Mammary microvascular endothelial cell (primary cell): ENCODE measurements around the gene SAV1. TPM values are rescaled to one million over a fixed set of nuclear protein-coding genes. Genes with fewer than 3 reads are reported as not detected.

Experiments used
- total RNA-seq: library from RNA; depleted of rRNA; stranded (reverse); fragments of >200 nt; gene quantifications from 2 replicates; pipeline ENCODE4 v1.2.3, GENCODE V29; 2015

The SAV1 gene
- 36.1 and 36.3 TPM in 2 replicates for total RNA-seq

DNA sequence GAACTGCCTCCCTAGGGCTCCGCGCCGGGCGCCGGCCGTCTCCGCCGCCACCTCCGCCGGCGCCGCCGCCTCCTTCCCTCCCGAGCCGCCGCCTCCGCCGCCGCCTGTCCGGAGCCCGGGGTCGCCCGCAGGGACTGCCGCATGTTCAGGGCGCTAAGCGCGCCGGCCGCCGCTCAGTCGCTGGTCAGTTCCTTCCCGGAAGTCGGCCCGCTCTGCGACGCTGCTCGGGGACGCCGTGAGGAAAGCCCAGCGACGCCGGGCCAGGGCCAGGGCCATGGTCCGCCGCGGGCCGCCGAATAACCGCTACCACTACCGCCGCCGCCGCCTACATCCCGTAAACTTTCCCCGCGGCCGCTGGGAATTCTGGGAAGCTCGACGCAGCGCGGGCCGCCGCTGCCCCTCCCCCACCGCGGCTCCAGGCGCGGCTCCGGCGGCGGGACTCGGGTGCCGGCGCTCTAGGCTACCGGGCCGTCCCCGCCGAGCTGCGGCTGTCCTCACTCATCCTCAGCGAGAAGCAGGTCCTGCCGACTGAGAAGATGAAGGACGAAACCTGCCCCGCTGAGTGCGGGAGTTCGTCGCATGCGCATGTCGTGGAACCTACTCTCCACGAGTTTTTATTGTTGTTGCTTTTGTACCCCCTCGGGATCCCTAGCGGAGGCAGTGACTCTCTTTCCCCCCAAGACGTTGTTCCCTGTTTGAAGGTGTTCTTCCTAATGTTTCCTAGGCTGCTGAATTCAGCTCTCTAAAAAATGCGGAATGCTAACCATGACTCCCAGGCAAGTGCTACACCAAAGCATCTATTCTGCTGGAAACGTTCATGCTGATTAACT lies at the start of gene SAV1:
Gene SAV1 (minus strand): TSS at position 311 of the 830 bp plus-strand sequence. CDS start 339 bp downstream, outside the sequence.

Other genes starting within 250 kb of the SAV1 start
- gene MAP4K5, start 135.7 kb downstream of the SAV1 start, total RNA-seq: 89.6 and 98.7 TPM in 2 replicates
- gene ATL1, start 108.2 kb downstream of the SAV1 start, total RNA-seq: 5.1 and 6.4 TPM in 2 replicates
- gene NIN, start 162.9 kb upstream of the SAV1 start, total RNA-seq: 33.8 and 34.0 TPM in 2 replicates
- not detected in 2 replicates for gene ABHD12B, start 203.7 kb upstream of the SAV1 start, total RNA-seq